Neural progenitor cell (in vitro differentiated cells): ENCODE measurements around the gene GPX5.

Experiments
- CTCF ChIP-seq: fragments of 200-600 bp; sonication (generic); IDR thresholded peaks from 2 replicates; pipeline ENCODE4 v1.5.1; 2017; ENCODE audit warnings: antibody characterized with exemption, mild to moderate bottlenecking
- EZH2 ChIP-seq: fragments of 200-600 bp; sonication (generic); IDR thresholded peaks from 2 replicates; pipeline ENCODE4 v1.6.1; 2017; ENCODE audit warnings: antibody characterized with exemption, mild to moderate bottlenecking, moderate library complexity
- EZH2phosphoT487 ChIP-seq: fragments of 200-600 bp; sonication (generic); IDR thresholded peaks from 2 replicates; pipeline ENCODE4 v1.6.1; 2017; ENCODE audit warnings: antibody characterized with exemption

DNA sequence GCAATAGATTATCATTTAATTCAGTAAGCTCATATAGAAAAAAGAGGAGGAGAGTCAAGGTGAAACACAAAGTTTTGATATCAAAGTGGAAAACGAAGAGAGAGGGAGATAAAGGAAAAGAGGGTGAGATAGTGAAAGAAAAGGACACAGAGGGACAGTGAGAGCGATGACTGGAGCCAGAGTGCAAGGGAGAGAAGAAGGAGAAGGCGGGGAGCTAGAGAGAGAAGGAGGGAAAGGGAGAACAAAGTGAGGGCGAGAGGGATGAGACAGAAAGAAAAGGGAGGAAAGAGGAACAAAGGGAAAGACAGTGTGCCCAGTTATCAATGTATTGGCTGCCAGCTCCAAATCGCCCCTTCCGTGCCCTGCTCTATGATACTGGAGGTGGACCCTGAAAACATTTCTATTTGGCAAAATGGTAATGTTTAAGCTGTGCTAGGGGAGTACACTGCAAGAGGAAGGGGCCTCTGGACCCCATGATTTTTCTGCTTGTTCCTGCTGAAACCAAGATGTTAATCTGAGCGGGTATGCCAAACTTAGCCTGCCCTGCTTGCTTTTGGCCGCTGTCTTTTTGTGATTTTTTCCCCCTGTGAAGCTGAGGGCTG, 27.8 kb downstream of the GPX5 start:
- TF ChIP-seq CTCF (no peak), EZH2phosphoT487 (no peak), EZH2 (no peak)
